ENCODE data around the gene MAFF.

MAFF gene

DNA sequence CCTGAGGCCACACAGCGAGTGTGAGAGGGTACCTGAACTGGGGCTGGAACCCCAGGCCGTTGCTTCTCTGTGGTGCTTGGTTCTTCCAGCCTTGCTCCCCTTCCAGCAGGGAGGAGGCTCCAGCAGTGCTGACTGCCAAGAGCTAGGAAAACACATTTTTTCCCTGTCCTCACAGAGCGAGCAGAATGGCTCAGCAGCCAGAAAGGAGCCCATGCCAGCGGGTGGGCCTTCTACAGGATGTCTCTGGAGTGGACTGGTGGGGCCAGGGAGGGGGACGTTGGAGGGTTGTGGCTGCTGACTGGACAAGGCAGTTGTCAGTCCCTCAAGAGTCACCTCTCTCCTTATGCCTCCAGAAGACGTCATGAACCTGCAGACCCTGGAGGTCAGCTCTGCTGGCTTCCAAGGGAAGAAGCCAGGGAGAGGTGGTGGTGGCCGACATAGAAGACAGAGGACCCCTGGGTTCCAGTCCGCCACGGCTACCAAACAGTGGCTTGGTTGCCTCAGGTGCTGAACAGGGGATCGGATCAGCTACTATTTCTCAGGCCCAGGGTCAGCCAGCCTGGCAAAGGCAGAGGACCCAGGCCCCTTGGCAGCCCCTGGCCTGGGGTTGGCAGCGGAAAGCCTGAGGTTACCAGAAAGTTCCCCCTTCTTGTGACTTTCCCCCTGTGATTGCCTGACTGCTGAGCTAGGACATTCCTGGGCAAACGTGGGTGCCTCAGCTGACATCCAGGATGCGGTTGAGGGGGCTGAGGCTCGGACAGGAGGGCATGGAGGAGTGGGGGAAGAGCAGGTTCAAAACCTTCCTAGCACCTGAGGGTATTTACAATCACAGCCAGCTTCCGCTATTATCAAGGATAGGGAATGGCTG is 3.7 kb downstream of the MAFF start:
- DNase-seq, result no peak

- DNase-seq, result no peak
Observed at GRCh38 chr22:38207898-38208432, 6.2 kb downstream of the MAFF start.

- DNase-seq, result no peak
Observed at GRCh38 chr22:38208551-38208968, 6.8 kb downstream of the MAFF start.

DNA sequence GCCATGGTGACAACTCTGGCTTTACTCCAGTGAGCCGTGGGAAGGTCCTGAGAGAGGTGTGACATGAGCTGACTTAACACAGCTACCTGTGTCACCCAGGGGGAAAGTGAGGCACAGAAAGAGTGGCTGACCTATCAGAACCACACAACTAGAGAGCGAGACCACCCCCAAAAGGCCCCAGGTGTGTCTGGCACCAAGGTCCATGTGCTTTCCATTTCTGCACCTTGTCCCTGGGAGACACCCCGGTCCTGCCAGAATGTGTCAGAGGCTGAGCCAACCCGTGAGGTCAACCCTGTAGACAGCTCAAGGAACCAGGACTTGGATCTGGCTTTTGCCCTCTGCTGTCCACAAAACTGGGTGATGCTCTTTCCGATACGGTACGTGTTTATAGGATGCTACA is 9.8 kb downstream of the MAFF start:
- no peak for DNase-seq

GRCh38 chr22:38212442-38212841 is 10.6 kb downstream of the MAFF start:
- no peak for DNase-seq

DNA sequence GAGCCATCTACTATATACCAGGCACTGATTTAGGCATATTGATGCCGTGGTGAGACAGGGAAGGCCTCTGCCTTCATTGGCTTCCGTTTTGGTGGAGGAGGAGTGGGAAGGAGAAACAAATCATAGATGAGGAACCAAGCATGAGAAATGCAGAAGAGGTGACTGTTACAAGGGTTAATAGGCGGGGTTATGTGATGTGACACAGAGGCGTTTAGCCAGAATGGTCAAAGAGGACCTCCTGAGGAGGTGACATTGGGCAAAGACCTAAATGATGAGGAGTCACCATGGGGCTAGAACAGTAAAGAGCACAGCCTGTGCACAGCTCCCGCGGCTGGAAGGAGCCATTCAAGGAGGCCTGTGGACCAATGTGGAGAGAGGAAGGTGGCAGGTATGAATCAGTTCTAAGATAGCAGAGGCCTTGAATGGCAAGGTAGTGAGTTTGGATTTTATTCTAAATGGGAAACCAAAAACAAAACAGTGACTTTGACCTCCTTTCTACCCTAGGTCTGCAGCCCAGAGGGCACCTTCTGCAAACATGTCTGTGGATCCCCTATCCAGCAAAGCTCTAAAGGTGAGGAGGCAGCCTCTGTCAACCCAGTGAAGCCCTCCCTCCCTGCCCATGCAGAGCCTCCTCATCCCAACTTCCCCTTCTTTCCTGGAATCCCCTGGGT is 11.7 kb downstream of the MAFF start:
- DNase-seq, result no peak

DNA sequence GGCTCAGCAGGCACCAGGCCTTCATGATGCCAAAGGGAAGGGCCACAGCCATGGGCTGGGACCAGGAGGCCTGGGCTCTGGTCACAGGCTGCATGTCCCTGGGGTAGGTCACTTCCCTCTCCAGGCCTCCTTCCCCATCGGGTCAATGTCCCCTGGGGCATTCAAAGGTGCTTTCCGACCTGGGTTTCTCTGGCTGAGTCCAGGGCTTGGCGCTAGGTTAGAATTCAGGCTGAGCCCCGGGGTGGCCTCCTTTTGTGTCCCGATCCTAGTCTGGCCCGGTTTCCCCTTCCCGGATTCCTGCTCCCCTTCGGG is 12.2 kb downstream of the MAFF start:
- DNase-seq, result no peak

DNA sequence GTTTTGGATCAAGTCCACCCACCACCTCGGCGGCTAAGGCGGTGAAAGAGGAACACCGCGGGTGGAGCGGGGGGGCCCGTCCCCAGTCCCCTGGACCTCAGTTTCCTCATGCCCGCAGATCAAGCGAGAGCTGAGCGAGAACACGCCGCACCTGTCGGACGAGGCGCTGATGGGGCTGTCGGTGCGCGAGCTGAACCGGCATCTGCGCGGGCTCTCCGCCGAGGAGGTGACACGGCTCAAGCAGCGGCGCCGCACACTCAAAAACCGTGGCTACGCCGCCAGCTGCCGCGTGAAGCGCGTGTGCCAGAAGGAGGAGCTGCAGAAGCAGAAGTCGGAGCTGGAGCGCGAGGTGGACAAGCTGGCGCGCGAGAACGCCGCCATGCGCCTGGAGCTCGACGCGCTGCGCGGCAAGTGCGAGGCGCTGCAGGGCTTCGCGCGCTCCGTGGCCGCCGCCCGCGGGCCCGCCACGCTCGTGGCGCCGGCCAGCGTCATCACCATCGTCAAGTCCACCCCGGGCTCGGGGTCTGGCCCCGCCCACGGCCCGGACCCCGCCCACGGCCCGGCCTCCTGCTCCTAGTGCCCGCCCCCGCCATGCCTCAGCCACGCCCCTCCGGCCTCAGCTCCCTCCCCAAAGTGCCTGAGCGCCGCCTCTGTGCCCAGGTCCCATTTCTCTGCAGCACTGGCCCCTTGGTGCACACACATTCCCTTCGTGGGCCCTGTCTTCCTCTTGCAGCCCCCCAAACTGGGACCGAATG is 12.7 kb downstream of the MAFF start:
- no peak for DNase-seq

GRCh38 chr22:38215156-38216038 is 13.6 kb downstream of the MAFF start:
- DNase-seq, result no peak

DNA sequence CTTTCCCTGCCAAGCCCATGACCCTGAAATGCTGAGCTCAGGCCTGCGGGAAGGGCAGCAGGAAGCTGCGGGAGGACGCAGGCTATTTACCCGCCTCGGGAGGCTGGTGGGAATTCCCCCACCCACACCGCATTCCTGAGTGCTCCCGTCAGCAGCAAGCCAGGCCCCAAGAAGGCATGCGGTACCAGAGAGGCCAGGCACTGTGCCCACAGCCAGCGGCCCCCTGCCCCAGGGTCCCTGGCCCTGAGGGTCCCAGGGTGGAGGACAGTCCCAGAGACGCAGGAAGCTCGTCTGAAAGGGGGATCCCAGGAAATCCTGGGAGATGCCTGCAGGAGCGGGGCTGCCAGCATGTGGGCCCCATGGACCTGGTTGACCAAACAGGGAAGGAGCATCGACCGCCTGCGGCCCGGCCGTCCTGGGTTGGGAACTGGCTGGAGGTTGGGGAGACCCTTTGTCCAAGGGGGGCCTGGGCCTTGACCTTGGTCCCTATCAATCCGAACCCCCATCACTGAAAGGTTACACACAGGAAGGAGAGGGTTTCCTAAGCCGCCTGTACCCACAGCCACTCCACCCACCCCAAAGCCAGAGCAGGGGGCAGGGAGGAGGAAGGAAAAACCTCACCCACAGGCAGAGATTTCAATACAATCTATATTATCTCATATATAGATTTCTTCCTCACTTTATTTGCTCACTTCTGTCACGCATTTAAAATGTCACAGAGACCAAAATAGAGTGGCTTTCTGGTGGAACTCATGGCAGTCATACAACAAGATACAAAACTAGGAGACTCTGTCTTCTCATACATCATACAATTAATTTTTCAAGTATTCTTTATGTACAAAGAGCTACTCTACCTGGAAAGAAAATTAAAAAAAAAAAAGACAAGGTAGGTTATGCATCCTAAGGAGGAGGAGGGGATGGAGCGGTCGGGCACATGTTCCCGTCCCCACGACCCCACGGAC is 17.1 kb downstream of the MAFF start:
- peak; percentile 65 for DNase-seq

DNA sequence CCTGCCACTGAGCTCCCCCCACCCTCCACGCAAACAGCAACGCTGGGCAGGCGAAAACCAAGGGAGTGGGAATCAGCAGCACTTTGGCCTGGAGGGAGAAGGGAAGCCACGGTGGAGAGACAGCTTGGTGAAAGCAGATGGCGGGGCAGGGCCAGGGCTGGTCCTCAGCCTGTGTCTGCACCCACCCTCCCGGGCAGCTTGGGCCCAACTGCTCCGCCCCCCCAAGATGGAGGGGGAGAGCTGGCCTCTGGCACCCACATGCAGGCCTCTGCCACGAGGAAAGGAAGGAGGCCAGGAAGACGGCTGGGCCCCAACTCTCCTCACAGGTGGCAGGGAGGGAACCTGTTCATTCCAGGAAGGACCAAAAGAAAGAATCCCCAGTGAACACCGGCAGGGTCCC is 17.8 kb downstream of the MAFF start:
- DNase-seq, result no peak

DNA sequence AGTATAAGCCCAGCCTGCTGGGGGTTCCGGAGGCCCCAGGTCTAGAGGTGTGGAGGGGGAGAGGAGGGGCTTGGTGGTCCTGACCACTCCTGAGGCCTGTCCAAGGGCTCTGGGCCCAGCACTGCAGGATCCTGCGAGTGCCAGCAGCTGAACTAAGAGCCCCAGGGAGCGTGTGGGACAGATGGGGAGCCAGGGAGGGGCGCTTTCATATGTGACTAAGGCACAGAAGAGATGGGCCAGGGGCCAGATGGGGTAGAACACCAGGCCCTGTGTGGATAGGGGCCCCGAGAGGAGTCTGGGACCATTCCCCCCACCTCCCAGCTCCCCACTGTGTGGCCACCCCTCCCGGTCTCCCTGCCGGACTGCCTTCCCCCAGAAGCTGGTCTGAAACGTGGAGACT is 18.4 kb downstream of the MAFF start:
- DNase-seq, result no peak

GRCh38 chr22:38220653-38221386 is 19.0 kb downstream of the MAFF start:
- DNase-seq, result no peak

DNA sequence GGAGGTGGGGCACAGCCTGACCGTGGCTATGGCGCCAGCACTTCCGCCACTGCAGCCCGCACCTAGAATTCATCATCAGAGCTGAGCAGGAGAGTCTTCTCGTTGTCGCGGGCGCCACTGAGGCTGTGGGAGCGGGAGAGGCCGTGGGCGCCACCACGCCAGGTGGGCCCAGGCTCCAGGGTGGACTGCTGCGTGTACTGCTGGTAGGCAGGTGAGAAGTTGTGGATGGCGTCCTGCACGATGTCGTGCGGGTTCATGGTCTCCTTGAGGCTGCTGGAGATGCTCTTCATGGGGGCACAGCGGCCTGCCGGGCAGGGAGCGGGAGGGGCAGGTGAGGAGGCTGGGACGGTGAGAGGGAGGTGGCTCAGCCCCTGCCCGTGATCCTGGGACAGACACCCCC is 19.6 kb downstream of the MAFF start:
- DNase-seq, result no peak

- DNase-seq, result no peak
Observed at GRCh38 chr22:38221908-38222796, 20.4 kb downstream of the MAFF start.

DNA sequence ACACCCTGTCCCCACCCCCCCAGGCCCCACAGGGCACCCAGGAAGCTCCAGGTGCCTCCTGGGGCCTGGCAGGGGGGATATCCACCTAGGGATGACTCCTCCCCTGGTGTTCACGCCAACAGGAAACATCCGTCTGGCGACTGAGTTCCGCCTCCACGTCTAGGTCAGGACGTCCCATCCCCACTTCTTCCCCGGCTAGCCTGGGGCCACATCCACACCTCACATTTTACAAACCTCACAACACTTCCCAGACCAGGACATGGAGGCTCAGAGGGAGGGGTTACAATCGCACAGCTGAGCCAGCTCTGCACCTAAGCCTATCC is 21.0 kb downstream of the MAFF start:
- DNase-seq, result no peak

DNA sequence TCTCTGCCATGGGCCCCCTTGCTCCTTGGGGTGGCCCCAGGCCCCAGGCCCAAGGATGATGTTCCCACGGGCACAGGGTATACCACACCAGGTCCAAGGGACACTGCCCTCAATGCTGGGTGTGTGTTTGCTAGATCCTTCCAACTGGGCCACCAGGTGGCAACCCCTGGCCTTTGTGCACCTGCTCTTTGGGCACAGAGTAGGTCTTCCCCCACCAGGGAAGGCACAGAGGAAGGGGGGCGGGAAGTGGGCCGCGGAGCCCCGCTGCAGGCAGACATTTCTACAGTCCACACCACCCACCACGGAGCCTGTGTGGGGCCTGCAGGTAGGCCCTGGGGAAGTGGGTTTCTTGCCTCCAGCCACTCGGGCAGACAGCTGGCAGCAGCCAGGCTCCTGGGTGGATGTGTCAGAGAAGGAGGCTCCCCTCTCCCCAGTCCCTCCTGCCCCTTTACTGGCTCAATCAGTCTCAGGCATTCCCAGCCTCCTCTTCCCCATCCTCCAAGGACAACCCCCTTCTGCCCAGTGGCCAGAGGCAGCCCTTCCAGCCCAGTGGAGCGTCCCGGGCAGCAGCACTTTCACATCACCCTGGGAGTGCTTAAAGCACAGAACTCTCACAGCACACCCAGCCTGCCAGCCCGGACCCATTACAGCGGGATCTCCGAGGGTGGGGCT is 21.6 kb downstream of the MAFF start:
- DNase-seq, result no peak

DNA sequence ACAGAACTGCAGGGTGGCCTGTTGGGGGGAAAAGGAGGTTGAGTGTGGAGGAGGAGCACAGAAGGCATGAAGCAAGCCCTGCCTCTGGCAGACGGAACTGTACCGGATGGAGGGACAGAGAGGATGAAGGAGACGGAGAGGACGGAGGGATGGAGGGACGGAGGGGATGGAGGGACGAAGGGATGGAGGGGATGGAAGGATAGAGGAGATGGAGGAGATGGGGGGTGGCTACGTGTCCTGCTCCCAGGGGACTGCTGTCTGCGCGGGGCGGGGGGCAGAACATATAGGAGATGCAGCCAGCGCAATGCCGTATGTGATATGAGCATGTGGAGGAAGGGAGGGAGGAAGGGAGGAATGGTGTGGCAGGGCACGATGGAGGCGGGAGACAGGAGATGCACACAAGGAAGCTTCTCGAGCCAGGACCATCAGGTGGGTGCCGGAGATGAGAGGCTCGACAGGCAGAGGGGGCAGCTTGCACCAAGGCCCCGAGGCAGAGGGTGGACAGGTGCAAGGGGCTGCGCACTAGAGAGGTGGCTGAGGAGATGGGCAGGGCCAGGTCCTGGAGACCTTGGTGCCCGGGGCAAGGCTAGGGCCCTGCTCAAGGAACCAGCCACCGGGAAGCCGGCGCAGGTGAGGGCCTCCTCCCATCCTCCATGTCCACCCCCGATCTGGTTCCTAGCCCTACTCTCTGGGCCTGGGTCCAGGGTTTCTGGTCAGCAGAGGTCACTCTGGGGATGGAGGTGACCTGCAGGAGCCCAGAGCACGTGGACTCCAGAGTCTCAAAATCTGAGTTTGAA is 25.3 kb downstream of the MAFF start:
- DNase-seq, result no peak
